Dermis microvascular lymphatic vessel endothelial cell (primary cell): ENCODE data around the gene IKZF2. TPM values are rescaled to one million over a fixed set of nuclear protein-coding genes. Genes with fewer than 3 reads are reported as not detected.
"Not testable (repeated sequence)": the region's sequence is repeated elsewhere in the genome, so short reads cannot be mapped to it uniquely, and the experiment has no call there.

Experiments used
- DNase-seq, 2 donors: peaks; one replicate each; pipeline versions ENCODE4 v3.0.0 to v3.0.0-alpha.2; 2010; ENCODE audit warnings: low read depth in 2 of 2
- total RNA-seq: library from RNA; depleted of rRNA; stranded (reverse); fragments of >200 nt; gene quantifications from 2 replicates; pipeline ENCODE4 v1.2.1, GENCODE V29; 2014

Gene IKZF2
- total RNA-seq, 1 donor from 2014 or later, result 0.51 TPM

DNA sequence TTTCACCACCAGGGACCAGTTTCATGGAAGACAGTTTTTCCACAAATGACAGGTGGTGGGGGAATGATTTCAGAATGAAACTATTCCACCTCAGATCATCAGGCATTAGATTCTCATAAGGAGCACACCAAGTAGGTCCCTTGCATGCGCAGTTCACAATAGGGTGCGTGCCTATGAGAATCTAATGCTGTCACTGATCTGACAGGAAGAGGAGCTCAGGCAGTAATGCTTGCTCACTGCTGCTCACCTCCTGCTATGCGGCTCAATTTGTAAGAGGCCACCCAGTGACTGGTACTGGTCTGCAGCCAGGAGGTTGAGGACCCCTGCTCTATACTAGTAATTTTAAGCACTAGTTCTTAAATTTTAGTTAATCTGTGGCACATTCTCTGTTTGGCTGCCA lies 107.8 kb downstream of the IKZF2 start:
- DNase-seq, result no peak

DNA sequence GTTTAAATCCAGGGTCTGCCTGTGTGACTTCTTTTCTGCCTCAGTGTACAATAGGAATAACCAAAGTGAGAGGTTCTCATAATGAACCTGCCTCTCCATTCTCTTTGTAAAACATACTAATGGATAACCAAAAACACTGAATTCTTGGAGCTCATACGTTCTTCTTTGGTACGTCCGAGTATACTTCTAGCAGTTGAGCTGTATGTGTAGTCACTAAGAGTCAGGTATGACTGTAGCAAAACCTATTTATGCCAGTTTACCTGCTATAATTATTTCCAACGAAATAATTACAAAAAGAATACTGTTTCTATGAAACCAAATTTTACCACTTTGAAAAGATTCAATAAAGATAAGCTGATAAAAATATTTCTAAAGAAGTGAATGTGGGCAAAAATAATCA lies 109.2 kb downstream of the IKZF2 start:
- DNase-seq, result no peak

DNA sequence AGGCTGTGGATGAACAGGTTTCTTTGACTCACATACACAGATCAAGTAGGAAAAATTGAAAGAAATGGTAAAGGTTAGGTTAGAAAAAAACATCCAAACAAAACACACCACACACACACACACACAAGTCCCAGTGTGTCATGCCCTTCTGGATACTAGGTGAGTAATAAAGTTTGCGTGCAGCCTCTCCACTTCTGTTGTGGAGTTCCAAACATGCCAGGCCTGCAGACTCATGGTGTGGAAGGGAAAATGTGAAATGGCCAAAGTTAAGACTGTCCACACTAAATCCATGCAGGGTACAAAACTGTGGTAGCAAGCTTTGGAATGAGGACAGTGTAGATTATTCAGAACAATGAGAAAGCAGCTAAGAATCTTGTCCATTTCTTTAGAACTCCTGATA lies 114.6 kb downstream of the IKZF2 start:
- DNase-seq, result no peak

DNA sequence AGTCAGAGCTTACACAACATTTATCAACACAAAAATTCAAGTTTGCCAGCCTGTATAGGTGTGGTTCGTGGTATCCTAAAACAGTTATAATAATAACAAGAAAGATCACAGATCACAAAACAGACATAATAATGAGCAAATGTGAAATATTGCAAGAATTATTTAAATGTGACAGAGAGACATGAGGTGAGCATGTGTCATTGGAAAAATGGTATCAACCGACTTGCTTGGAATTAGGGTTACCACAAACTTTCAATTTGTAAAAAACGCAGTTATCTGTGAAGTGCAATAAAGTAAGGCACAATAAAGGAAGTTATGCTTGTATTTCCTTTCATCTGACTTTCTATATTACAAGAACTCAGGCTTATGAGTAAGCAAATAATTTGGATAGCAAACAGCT lies 116.8 kb downstream of the IKZF2 start:
- DNase-seq, result no peak

DNA sequence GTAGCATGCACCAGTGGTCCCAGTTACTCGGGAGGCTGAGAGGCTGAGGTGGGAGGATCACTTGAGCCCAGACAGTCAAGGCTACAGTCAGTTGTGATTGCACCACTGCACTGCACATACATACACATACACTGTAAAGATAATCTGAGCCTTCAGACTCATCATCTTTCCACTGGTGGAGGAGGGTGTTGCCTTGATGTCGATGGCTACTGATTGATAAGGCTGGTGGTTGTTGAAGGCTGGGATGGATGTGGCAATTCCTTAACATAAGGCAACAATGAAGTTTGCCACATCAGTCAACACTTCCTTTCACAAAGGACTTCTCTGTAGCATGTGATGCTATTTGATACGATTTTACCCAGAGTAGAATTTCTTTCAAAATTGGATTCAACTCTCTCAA lies 118.8 kb downstream of the IKZF2 start:
- no peak for DNase-seq

DNA sequence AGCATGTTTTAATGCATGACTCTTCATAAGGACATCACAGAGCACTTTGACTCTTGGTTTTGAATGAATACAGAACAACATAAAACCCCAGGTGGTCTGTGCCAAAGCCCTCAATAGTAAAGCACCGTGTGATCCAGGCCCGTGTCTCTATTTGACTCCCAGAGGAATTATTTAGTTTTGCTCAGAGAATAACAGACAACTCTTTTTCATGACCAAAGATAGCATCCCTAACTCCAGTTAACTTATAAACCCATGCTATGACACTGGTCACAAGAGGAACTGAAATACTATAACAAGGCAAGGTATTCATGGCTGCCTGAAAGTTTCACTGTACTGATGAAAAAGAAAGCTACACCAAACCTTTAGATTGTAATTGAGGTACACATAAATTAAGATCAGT lies 128.4 kb downstream of the IKZF2 start:
- no peak for DNase-seq

DNA sequence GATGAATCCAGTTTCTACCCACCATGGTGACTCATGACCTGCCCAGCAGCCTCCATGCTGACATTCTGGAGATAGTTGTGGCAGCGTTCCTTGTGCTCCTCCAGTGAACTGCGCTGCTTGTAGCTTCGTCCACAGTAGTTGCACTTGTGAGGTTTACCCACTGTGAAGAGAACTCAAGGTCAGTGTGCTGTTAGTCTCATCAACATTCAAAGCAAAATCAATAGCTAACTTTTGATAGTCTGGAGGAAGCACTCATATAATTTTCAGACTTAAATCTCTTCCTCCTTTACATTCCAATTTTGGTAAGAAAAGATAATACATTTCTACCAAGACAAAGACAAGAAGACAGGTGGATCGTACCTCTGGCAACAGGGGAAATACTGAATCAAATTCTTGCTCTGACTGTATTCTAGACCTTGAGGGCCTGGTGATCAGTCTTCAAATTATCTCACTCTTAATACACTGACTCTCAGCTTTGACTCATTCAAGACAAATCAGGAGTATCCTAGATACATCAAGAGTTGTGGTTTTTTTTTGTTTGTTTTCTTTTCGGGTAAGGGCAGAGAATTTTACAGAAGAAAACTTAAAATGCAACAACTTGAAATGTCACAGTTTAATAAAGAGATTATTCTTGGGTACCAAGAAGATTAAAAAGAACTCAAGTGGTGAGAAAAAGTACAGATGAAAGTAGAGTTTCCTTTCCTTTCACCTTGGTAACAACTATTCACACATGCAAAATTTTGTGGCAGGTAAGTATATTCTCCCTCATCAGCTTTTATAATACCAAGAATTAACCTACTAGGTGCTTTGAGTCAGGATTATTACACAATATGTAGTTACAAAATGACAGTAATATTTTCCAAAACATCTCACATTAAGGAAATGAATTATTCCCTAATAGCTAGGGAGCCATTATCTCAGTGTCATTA lies 129.2 kb downstream of the IKZF2 start:
- no peak for DNase-seq

DNA sequence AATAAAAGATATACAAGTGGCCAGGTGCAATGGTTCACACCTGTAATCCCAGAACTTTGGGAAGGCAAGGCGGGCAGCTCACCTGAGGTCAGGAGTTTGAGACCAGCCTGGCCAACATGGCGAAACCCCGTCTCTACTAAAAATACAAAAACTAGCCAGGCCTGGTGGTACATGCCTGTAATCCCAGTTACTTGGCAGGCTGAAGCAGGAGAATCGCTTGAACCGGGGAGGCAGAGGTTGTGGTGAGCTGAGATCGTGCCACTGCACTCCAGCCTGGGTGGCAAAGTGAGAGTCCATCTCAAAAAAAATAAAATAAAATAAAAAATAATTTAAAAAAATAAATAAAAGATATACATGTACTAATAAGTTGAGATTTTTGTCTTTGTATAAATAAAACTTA lies 130.5 kb downstream of the IKZF2 start:
- not testable (repeated sequence) for DNase-seq

DNA sequence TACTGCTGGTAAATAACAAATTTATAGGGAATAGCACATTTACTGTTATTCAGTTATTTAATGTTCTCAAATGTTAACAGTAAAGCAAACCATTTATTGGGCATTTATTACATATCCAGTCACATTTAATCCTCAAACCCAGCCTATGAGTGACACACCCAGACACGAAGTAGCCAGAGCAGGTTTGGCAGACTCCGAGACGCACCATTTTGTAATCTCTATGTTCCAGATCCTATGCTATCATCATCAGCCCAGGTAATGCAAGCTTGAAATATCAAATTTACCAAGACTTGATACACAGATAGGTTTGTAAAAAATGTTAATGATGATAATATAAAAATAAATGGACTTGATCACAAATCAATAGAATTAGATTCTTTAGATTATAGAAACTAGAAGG lies 131.1 kb downstream of the IKZF2 start:
- no peak for DNase-seq

DNA sequence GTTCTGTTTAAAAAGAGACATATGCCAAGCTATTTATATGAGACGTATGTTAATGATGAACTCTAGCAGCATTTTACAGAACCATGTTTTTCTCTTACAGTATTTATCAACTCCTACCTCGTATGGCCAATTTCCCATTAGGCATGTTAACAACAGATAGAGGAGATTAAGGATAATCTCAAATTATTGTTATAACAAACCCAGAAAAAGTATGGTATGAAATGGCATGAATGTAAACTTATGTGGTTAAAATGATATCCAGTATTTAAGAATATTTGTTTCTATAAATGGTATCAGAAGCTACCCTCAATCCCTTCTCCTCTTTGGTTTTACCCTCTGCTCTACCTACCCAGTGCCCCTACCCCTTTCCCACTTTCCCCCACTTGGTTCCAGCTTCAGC lies 132.0 kb downstream of the IKZF2 start:
- DNase-seq, result no peak

DNA sequence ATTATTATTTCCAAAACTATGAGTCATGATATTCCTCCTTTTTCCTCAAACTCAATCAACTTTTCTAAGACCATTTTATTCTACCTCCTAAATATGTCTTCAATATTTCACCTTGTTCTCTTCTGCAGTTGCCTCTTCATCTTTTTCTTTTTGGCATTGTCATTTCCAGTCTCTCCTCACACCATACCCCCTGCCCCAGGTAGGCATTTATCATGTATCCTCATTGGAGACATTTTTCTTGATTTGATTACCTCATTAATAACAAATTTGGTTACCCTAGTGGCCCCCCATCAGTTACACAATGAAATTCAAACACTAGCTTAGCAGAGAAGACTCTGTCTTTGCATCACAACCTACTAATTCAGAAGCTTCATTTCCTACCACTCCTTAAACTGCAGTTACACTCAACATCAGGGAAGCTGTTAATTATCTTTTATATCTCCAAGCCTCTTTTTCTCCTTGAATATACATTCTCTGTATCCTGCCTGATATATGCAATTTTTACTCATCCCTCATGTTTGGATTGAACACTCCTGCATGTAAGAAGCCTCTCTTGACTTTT lies 133.0 kb downstream of the IKZF2 start:
- no peak for DNase-seq

DNA sequence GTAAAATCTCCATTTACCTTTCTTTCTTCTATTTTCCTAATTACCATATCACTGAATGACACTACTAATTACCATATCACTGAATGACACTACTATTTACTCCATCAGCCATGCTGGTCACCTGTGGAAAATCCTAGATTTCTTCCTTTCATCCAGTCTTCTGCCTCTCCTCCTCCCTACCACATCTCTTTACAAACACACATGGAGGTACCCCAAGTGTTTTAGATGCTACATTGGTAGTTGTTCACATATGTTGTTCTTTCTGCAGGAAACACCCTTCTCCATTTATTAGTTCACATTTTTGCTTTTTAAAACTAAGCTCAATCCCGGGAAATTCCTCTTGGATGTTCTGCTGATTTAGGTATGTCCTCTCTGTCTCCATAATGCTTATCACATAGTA lies 134.0 kb downstream of the IKZF2 start:
- no peak for DNase-seq

DNA sequence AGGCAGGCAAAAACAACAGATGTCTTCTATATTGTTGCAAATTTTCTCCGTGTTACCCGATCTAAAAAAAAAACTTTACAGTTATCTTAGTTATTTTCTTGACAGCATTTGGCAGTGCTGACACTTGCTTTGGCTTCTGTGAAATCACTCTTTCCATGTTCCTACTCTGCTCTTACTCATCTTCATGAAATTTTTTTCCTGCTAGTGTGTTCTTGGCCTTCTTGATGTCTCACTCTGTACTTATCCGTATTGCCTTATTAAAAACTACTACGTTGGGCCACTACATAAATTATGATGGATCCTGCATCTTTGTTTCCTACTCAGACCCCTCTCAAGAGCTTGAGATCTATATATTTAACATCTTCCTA lies 134.4 kb downstream of the IKZF2 start:
- no peak for DNase-seq

DNA sequence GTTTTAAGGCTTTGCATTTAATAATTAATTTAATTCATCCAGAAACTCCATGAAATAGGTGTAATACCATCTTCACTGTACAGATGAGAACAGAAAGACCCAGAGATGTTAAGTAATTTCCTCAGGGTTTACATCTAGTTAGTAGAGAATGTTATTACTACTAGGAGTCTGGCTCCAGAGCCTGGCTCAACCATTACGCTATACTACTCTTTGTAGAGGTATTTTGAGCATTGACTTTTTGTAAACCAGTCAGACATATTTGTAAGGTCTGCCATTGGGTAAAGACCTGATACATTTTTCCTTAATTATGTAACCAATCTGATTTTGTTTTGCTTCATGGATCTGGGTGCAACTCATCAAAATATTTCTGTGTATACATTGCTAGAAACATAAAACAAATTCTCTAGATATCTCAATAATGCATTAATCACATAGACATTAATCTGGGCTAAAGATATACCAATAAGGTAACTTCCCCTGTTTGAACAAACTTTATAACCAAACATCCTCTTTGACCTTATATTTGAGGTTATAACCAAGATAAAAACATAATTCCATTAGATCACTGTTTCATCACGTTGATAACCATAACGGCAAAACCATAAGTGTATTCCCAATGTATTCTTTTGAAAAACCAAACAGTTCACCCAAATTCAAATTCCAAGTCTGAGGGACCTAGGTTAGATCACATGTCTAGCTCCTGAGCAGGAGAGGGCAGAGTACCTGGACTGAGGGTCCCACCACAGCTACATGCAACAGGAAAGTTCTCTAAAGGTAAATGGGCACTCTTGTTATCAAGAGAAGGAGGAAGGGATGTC lies 135.0 kb downstream of the IKZF2 start:
- no peak for DNase-seq

DNA sequence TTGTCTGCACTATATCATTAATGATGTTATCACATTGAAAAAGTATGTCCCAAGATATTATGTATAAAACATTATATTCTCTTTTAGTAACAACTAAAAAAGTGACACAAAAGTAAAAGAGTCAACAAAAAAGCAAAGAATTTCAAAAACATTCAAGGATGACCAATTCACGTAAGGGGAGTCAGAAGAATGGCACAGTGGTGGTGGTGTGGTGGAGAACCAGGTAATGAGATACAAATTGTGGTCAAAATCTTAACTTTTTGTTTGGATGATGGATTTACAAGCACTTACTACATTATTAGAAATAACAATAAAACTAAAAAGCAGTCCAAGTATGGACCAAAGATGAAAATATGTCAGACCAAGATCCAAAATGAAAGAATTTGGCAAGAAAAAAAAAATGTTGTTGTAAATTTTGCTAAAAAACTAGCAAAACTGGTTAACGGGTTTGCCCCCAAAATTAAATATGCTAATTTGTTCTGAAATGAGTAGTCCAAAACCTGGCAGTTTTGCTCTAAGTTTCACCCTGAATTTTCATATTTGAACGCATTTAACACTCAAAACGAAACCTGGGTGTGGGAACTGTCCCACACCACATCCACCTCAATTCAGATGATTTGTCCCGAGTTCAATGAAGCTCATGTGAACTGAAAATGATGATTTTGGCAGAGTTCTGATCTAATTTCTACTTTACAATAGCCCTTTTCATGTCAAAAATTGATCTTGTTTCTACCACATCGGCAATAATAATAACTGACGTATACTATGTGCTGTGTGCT lies 135.8 kb downstream of the IKZF2 start:
- DNase-seq, result no peak

DNA sequence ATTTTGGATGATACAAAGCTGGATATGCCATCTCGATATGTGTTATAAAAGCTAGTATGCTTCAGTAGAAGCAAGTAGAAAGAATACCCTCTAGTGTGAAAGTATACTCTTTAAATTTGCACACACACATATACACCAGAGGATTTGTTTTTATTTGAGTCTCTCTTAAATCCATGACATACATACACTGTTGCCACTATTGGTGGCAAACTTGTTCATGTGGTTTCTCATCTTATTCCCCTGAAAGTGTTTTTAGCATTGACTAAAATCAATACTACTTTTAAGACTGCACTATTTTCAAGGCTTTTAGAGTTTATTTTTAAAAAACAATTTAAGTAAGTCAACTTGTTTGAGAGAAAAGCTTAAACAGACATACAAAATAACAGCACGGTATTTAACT lies 137.4 kb downstream of the IKZF2 start:
- no peak for DNase-seq

DNA sequence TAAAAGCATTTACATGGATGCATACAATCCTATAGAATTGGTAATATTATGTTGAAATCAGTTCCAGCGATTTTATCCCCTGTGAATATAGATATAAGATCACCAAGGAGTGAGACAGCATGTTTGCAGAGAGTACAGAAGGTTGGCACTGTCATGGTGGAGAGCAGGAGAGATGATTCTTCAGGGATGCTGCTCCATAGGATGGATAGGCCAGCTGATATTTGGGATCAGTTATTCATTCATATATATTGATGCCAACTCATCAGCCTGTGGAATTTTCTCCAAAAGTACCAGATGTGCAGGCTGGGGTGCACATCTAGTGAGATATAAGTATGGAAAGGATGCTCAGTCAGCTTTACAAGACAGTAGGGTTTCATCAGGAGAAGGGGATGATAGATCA lies 139.9 kb downstream of the IKZF2 start:
- DNase-seq, result no peak

DNA sequence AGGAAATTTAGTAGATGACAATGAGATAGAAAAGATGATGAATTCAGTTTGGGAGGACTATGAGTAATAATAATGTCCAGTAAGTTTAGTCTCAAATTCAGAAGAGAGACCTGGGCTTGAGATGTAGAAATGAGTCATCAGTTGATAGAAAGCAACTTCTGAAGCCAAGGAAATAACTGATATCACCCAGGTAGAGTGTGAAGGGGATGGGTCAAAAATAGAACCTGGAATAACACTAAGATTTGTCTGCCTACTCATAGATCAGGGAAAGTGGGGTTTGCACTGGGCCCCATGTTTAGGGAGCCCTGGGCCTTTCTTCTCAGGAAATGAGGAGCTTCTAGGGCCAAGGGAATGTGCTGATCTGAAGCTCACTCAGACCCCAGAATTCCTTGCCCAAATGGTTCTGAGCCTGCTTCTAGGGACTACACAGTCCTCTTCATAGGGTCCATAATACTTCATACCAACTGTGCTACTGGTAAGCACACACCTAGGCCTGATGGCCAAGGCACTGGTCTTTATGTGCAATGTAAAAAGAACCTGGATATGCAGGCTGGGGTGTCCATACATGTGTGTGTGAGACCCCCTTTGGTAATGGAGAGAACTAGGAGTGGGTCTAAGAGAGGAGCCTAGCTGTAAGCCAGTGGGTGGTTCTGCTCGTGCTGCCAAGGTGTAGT lies 141.2 kb downstream of the IKZF2 start:
- no peak for DNase-seq

DNA sequence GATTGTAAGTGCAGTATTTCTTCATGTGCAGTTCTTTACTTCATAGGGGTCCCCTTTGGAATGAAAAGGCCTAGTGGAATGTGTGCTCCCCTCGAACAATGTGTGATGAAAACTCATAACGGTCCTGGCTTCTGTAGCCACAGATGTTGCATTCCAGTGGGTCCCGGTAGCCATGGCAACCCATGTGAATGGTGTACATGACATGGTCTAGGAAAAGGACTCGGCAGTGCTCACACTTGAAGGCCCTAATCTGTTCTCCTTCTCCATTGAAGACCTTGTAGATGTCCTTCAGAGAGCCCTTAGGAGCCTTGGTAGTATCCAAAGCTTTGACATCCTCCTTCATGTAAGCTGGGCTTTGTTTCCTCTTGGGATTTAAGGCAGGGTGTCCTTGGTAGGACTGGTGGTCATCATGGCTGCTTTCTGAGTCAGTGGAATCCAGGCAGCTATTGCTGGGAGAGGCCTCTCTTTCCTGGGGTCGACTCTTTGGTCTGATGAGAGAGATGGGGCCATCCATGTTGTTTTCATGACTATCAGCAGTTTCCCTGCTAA lies 144.0 kb downstream of the IKZF2 start:
- DNase-seq, result no peak

DNA sequence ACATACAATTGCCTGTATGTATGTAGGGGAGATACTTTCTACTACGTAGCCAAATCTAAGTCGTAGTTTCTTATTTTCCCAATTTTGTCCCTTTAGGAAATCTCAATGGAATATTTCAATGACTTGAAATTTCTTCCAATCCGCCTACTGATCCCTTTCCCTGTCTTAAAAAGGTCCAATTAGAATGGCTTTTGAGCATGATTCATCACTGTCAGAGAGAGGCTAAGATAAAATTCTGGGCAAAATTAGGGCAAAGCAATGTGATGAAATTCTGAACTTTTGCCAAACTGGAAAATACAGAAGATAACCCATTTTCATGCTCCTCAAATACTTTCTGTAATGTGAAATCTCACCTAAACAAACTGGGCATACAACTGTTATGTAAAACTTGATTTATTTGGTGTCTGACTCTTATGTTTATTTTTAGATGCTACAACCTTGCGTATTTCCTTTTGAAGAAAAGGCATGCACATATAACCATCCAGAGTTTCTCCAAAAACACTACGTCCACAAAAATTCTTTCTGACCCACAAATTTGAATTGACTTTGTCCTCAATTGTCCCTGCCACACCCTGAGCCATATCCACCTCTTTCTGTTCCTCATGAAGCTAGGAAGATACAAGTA lies 147.1 kb downstream of the IKZF2 start:
- DNase-seq, result no peak
